SH-SY5Y (cell line): ENCODE measurements around the gene SNAI1.

Source experiments
- GATA2 ChIP-seq: IDR thresholded peaks from 2 replicates; pipeline ENCODE4 v1.6.1; 2011; ENCODE audit warnings: mild to moderate bottlenecking, low read depth, low read length
- GATA3 ChIP-seq: IDR thresholded peaks from 2 replicates; pipeline ENCODE4 v1.6.1; 2011; ENCODE audit warnings: low read depth, mild to moderate bottlenecking, low read length, moderate library complexity

DNA sequence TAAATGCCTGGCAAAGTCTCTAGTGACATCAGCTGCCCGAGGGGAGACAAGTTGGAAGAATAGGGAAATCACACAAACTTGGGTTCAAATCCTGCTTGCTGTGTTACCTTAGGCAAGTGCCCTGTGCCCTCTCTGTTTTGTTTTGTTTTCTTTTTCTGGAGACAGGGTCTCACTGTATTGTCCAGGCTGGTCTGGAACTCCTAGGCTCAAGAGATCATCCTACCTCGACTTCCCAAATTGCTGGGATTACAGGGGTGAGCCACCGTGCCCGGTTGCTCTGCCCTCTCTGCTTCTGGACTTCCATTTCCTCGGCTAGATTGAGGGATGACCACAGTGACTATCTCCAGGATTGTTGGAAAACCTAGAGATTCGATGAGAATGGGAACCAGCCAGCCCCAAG, 55.4 kb downstream of the SNAI1 start:
- TF ChIP-seq GATA3, result no peak
- no peak for TF ChIP-seq GATA2
